H1 (cell line): Measurements from ENCODE around the gene BIRC7. TPM values are rescaled to one million over a fixed set of nuclear protein-coding genes. Genes with fewer than 3 reads are reported as not detected.

ENCODE experiments used
- HDAC2 ChIP-seq, 2 experiments: fragments of 300-600 bp in 1 of 2; sonication (generic) in 1 of 2; IDR thresholded peaks; 2 replicates each; pipeline ENCODE4 v1.6.1; 2011 to 2012; ENCODE audit warnings: low read depth in 2 of 2, low read length in 2 of 2, mild to moderate bottlenecking in 2 of 2, moderate library complexity in 2 of 2, borderline replicate concordance in 1 of 2, inconsistent platforms in 1 of 2
- RAD21 ChIP-seq, 2 experiments: IDR thresholded peaks in 1 of 2; conservative IDR thresholded peaks in 1 of 2; 2 replicates each; pipeline ENCODE4 v1.6.1; 2011; ENCODE audit warnings: low read depth in 2 of 2, low read length in 2 of 2, improper control_type of control experiment in 1 of 2, inconsistent platforms in 1 of 2, mild to moderate bottlenecking in 1 of 2, moderate library complexity in 1 of 2
- SRF ChIP-seq: IDR thresholded peaks from 2 replicates; pipeline ENCODE4 v1.6.1; 2011; ENCODE audit warnings: mild to moderate bottlenecking, low read depth, low read length, moderate library complexity
- YY1 ChIP-seq: IDR thresholded peaks from 2 replicates; pipeline ENCODE4 v1.6.1; 2011; ENCODE audit warnings: low read depth, mild to moderate bottlenecking, low read length
- polyA plus RNA-seq, 7 experiments: library from polyadenylated mRNA; depleted of rRNA in 3 of 7; stranded (reverse) in 5 of 7; unstranded in 2 of 7; fragments of >200 nt in 5 of 7; fragments of 200-250 nt in 2 of 7; gene quantifications; 1 replicate in 5 of 7; 2 replicates in 1 of 7; 4 replicates in 1 of 7; pipeline versions ENCODE4 v1.2.1 to v1.2.3, GENCODE V29; 2011 to 2013; ENCODE audit warnings: missing spikeins in 2 of 7, mixed read lengths in 2 of 7
- total RNA-seq: library from RNA; stranded (reverse); fragmentation: NEBNext Ultra II Directional; extraction: Animal tissue kit (Norgen Biotek cat#: 25700); gene quantifications from 2 replicates; pipeline ENCODE4 v1.2.1, GENCODE V29; 2021
- TF ChIP-seq, protein P1 (sequence below): IDR thresholded peaks from 2 replicates; pipeline ENCODE4 v1.6.1; 2011; ENCODE audit warnings: low read depth, mild to moderate bottlenecking, low read length; ENCODE audit not compliant: insufficient read depth

Gene BIRC7
- total and polyA plus RNA-seq, 2 of the 8 experiments (the other 6 are each of a cell fraction or from before 2014, with no cell fraction given) = 0.11 to 0.41 TPM

- TF ChIP-seq, protein P1, sequence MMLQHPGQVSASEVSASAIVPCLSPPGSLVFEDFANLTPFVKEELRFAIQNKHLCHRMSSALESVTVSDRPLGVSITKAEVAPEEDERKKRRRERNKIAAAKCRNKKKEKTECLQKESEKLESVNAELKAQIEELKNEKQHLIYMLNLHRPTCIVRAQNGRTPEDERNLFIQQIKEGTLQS = no peak
- no peak for TF ChIP-seq RAD21 (IDR thresholded peaks at IDR 0.05 in 1 of 2, conservative IDR thresholded peaks at IDR 0.05 in 1 of 2; ENCODE audit: low read depth in 2 of 2, low read length in 2 of 2)
- TF ChIP-seq YY1 = no peak
- no peak for TF ChIP-seq HDAC2 (IDR thresholded peaks at IDR 0.05; ENCODE audit: borderline replicate concordance in 1 of 2, low read depth in 2 of 2, low read length in 2 of 2)
- TF ChIP-seq SRF = no peak
- TF ChIP-seq, all 59 proteins: peak for 0
Measured at GRCh38 chr20:63284083-63284440, 48.4 kb downstream of the BIRC7 start (continued).
